WERI-Rb-1 (cell line): ENCODE measurements around the gene DYDC2.
"Not testable (repeated sequence)": the region's sequence is repeated elsewhere in the genome, so short reads cannot be mapped to it uniquely, and the experiment has no call there.

Experiments
- DNase-seq: peaks from one replicate; pipeline ENCODE4 v3.0.0-alpha.2; 2020
- H3K27ac ChIP-seq: fragments of 250-450 bp; sonication (Bioruptor Pico); 2 replicates; pipeline ENCODE4 v1.5.1; 2020; ENCODE audit warnings: mild to moderate bottlenecking, moderate library complexity
- H3K27me3 ChIP-seq: fragments of 250-450 bp; sonication (Bioruptor Pico); 2 replicates; pipeline ENCODE4 v1.5.1; 2021; ENCODE audit warnings: mild to moderate bottlenecking, low read depth, moderate library complexity; ENCODE audit not compliant: insufficient read depth, severe bottlenecking
- H3K36me3 ChIP-seq: fragments of 250-450 bp; sonication (Bioruptor Pico); 2 replicates; pipeline ENCODE4 v1.5.1; 2020; ENCODE audit warnings: mild to moderate bottlenecking, moderate library complexity
- H3K4me3 ChIP-seq: 2 replicates; pipeline ENCODE4 v1.5.1; 2011; ENCODE audit warnings: low read depth, mild to moderate bottlenecking, control low read depth, low read length
- H3K9me3 ChIP-seq: fragments of 250-450 bp; sonication (Bioruptor Pico); 2 replicates; pipeline ENCODE4 v1.5.1; 2021; ENCODE audit warnings: mild to moderate bottlenecking, moderate library complexity; ENCODE audit not compliant: severe bottlenecking
- CTCF ChIP-seq: IDR thresholded peaks from 2 replicates; pipeline ENCODE4 v1.5.1; 2011; ENCODE audit warnings: low read depth, mild to moderate bottlenecking, control low read depth, inconsistent platforms, low read length

Gene DYDC2

GRCh38 chr10:80414142-80414895 lies 57.7 kb downstream of the DYDC2 start:
- H3K27me3 ChIP-seq: no peaks in the 10 kb centered on the region
- peaks cover 36% of the 10 kb centered on the region for H3K36me3 ChIP-seq
- peak; percentile 66 for DNase-seq
- TF ChIP-seq CTCF: no peak
- peak overlapping the region; percentile 18 for H3K4me3 ChIP-seq
- H3K9me3 ChIP-seq: no peaks in the 10 kb centered on the region
- H3K27ac ChIP-seq: peak overlapping the region; percentile 92

- Histone ChIP-seq H3K27ac (no peak overlapping the region), H3K9me3 (no peaks in the 10 kb centered on the region), H3K36me3 (peaks cover 42% of the 10 kb centered on the region), H3K27me3 (no peaks in the 10 kb centered on the region), H3K4me3 (no peak overlapping the region)
- TF ChIP-seq CTCF: no peak
- no peak for DNase-seq
Measured at GRCh38 chr10:80415734-80416478, 59.3 kb downstream of the DYDC2 start.

DNA sequence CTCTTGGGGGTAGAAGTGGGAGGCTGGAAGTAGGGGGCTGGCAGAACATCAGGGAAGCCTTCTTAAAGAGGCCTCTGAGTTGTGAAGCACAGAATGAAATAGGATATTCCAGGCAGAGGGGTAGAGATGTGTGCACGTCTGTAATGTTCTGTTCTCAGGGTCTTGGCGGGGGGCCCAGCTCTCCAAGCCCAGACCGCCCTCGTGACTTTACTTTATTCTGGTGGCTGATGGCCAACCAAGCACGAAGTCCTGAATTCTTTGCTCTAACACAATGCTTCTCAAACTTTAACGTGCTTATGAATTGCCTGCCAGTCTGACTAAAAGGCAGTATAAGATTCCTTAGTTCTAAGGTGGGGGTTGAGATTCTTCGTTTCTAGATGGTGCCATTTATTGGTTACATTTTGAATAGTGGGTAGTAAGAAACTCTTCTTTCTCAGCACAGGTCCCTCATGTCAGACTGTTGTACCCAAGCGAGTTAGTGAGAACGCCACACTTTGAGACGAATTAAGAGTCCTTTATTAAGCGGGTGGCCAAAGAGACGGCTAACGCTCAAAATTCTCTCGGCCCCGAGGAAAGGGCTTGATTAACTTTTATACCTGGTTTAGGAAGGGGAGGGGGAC lies 60.0 kb downstream of the DYDC2 start:
- no peak overlapping the region for H3K4me3 ChIP-seq
- TF ChIP-seq CTCF: no peak
- DNase-seq: no peak

DNA sequence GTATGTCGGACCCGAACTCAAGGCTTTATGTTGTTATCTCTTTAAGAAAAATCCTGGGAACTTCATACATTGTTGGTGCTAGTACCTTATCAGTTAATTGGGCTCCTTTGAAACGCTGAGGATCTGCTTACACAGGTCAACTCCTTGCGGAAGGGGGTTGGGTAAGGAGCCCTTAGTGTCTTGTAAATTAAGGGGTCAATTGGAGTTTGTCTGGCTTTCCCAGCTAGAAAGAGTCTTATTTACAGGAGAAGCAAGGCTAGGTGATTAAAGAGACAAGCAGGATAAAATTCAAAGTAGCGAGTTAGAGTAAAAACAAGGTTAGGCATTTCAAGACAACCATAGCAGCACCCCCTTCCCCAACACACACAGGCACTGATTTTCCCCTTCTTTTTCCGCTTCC lies 60.7 kb downstream of the DYDC2 start:
- not testable (repeated sequence) for H3K9me3 ChIP-seq, H3K27ac ChIP-seq, DNase-seq, H3K27me3 ChIP-seq, H3K4me3 ChIP-seq
- H3K36me3 ChIP-seq: peaks cover 49% of the 10 kb centered on the region

More for the DNA sequence above, 60.0 kb downstream of the DYDC2 start:
- peaks cover 49% of the 10 kb centered on the region for H3K36me3 ChIP-seq
- no peak overlapping the region for H3K27ac ChIP-seq
- H3K27me3 ChIP-seq: no peaks in the 10 kb centered on the region
- no peaks in the 10 kb centered on the region for H3K9me3 ChIP-seq
